ENCODE results near the gene SLITRK2.

Gene SLITRK2

GRCh38 chrX:145823132-145823531 is 5.5 kb downstream of the SLITRK2 start:
- H3K9ac ChIP-seq (ENCODE audit: low read length) = no peak overlapping the region
- no peaks in the 10 kb centered on the region for H3K4me1 ChIP-seq (ENCODE audit: control insufficient read depth, low read depth, low read length)
- no peak overlapping the region for H3K4me3 ChIP-seq (ENCODE audit: low read length)
- no peak overlapping the region for H3K56ac ChIP-seq (ENCODE audit: low read length)
- H3K79me2 ChIP-seq (ENCODE audit: control insufficient read depth, insufficient read depth, low read length) = no peaks in the 10 kb centered on the region
- no peak overlapping the region for H2BK15ac ChIP-seq (replicated peaks; ENCODE audit: low read depth)
- no peak overlapping the region for H4K8ac ChIP-seq (ENCODE audit: low read depth, low read length)
- no peak overlapping the region for H3K27ac ChIP-seq (ENCODE audit: low read depth, low read length)
- H2AK5ac ChIP-seq (ENCODE audit: low read length) = no peak overlapping the region
- no peak overlapping the region for H3K4ac ChIP-seq (ENCODE audit: low read depth, low read length)
- H3K36me3 ChIP-seq (ENCODE audit: control insufficient read depth, insufficient read depth, low read length) = no peaks in the 10 kb centered on the region
- H3K27me3 ChIP-seq (ENCODE audit: insufficient read depth, low read length, poor library complexity) = no peaks in the 10 kb centered on the region
- H3K4me2 ChIP-seq (ENCODE audit: low read length) = no peak overlapping the region
- no peak overlapping the region for H3K18ac ChIP-seq (ENCODE audit: low read length)
- no CpG with 5 or more reads among the region's 7 CpGs for WGBS (ENCODE audit: extremely low coverage, insufficient coverage, low lambda C conversion rate)
- no peak overlapping the region for H2BK5ac ChIP-seq (ENCODE audit: low read length)
- no peaks in the 10 kb centered on the region for H3K79me1 ChIP-seq (ENCODE audit: low read length)
- H3K23ac ChIP-seq (ENCODE audit: low read length) = no peak overlapping the region
- H2BK120ac ChIP-seq (ENCODE audit: low read depth, low read length) = no peak overlapping the region
- no peak for DNase-seq
- no peak overlapping the region for H4K5ac ChIP-seq (ENCODE audit: low read length)

GRCh38 chrX:145825896-145826295 is 8.3 kb downstream of the SLITRK2 start:
- no peak overlapping the region for H3K56ac ChIP-seq (ENCODE audit: low read length)
- no peak overlapping the region for H3K4me2 ChIP-seq (ENCODE audit: low read length)
- H3K4me1 ChIP-seq (ENCODE audit: control insufficient read depth, low read depth, low read length) = no peaks in the 10 kb centered on the region
- no peaks in the 10 kb centered on the region for H3K36me3 ChIP-seq (ENCODE audit: control insufficient read depth, insufficient read depth, low read length)
- no peaks in the 10 kb centered on the region for H3K27me3 ChIP-seq (ENCODE audit: insufficient read depth, low read length, poor library complexity)
- H3K23ac ChIP-seq (ENCODE audit: low read length) = no peak overlapping the region
- H3K4me3 ChIP-seq (ENCODE audit: low read length) = no peak overlapping the region
- no peak overlapping the region for H3K4ac ChIP-seq (ENCODE audit: low read depth, low read length)
- DNase-seq = no peak
- no peak overlapping the region for H4K8ac ChIP-seq (ENCODE audit: low read depth, low read length)
- no peak overlapping the region for H2AK5ac ChIP-seq (ENCODE audit: low read length)
- no peak overlapping the region for H3K27ac ChIP-seq (ENCODE audit: low read depth, low read length)
- no CpG with 5 or more reads among the region's 4 CpGs for WGBS (ENCODE audit: extremely low coverage, insufficient coverage, low lambda C conversion rate)
- no peak overlapping the region for H3K18ac ChIP-seq (ENCODE audit: low read length)
- H3K79me1 ChIP-seq (ENCODE audit: low read length) = no peaks in the 10 kb centered on the region
- no peak overlapping the region for H2BK5ac ChIP-seq (ENCODE audit: low read length)
- H3K79me2 ChIP-seq (ENCODE audit: control insufficient read depth, insufficient read depth, low read length) = no peaks in the 10 kb centered on the region
- H2BK120ac ChIP-seq (ENCODE audit: low read depth, low read length) = no peak overlapping the region
- H2BK15ac ChIP-seq (replicated peaks; ENCODE audit: low read depth) = no peak overlapping the region
- H4K5ac ChIP-seq (ENCODE audit: low read length) = no peak overlapping the region
- no peak overlapping the region for H3K9ac ChIP-seq (ENCODE audit: low read length)

- no peak for DNase-seq
- Histone ChIP-seq H3K18ac (ENCODE audit: low read length) (no peak overlapping the region), H3K4me1 (ENCODE audit: control insufficient read depth, low read depth, low read length) (no peaks in the 10 kb centered on the region), H3K27ac (ENCODE audit: low read depth, low read length) (no peak overlapping the region), H3K23ac (ENCODE audit: low read length) (no peak overlapping the region), H3K36me3 (ENCODE audit: control insufficient read depth, insufficient read depth, low read length) (no peaks in the 10 kb centered on the region), H3K4me2 (ENCODE audit: low read length) (no peak overlapping the region), H3K79me2 (ENCODE audit: control insufficient read depth, insufficient read depth, low read length) (no peaks in the 10 kb centered on the region), H3K9ac (ENCODE audit: low read length) (no peak overlapping the region), H4K8ac (ENCODE audit: low read depth, low read length) (no peak overlapping the region), H2BK15ac (replicated peaks; ENCODE audit: low read depth) (no peak overlapping the region), H4K5ac (ENCODE audit: low read length) (no peak overlapping the region), H3K79me1 (ENCODE audit: low read length) (no peaks in the 10 kb centered on the region), H2BK120ac (ENCODE audit: low read depth, low read length) (no peak overlapping the region), H3K4me3 (ENCODE audit: low read length) (no peak overlapping the region), H3K27me3 (ENCODE audit: insufficient read depth, low read length, poor library complexity) (no peaks in the 10 kb centered on the region), H2AK5ac (ENCODE audit: low read length) (no peak overlapping the region), H2BK5ac (ENCODE audit: low read length) (no peak overlapping the region), H3K4ac (ENCODE audit: low read depth, low read length) (no peak overlapping the region), H3K56ac (ENCODE audit: low read length) (no peak overlapping the region)
- WGBS (ENCODE audit: extremely low coverage, insufficient coverage, low lambda C conversion rate) = no CpG with 5 or more reads among the region's 4 CpGs
Observed at GRCh38 chrX:145826466-145826865, 8.8 kb downstream of the SLITRK2 start.

GRCh38 chrX:145832796-145833195 is 15.2 kb downstream of the SLITRK2 start:
- no peak overlapping the region for H4K8ac ChIP-seq (ENCODE audit: low read depth, low read length)
- H3K4me2 ChIP-seq (ENCODE audit: low read length) = no peak overlapping the region
- H2AK5ac ChIP-seq (ENCODE audit: low read length) = no peak overlapping the region
- H3K23ac ChIP-seq (ENCODE audit: low read length) = no peak overlapping the region
- no peak overlapping the region for H2BK120ac ChIP-seq (ENCODE audit: low read depth, low read length)
- no peaks in the 10 kb centered on the region for H3K4me1 ChIP-seq (ENCODE audit: control insufficient read depth, low read depth, low read length)
- H3K79me2 ChIP-seq (ENCODE audit: control insufficient read depth, insufficient read depth, low read length) = no peaks in the 10 kb centered on the region
- no peak overlapping the region for H3K18ac ChIP-seq (ENCODE audit: low read length)
- DNase-seq = no peak
- H3K56ac ChIP-seq (ENCODE audit: low read length) = no peak overlapping the region
- no peaks in the 10 kb centered on the region for H3K27me3 ChIP-seq (ENCODE audit: insufficient read depth, low read length, poor library complexity)
- no peak overlapping the region for H3K4ac ChIP-seq (ENCODE audit: low read depth, low read length)
- no peaks in the 10 kb centered on the region for H3K79me1 ChIP-seq (ENCODE audit: low read length)
- no peak overlapping the region for H3K4me3 ChIP-seq (ENCODE audit: low read length)
- WGBS (ENCODE audit: extremely low coverage, insufficient coverage, low lambda C conversion rate) = no CpG with 5 or more reads among the region's 5 CpGs
- no peak overlapping the region for H3K27ac ChIP-seq (ENCODE audit: low read depth, low read length)
- H2BK5ac ChIP-seq (ENCODE audit: low read length) = no peak overlapping the region
- no peak overlapping the region for H4K5ac ChIP-seq (ENCODE audit: low read length)
- no peak overlapping the region for H3K9ac ChIP-seq (ENCODE audit: low read length)
- H2BK15ac ChIP-seq (replicated peaks; ENCODE audit: low read depth) = no peak overlapping the region
- no peaks in the 10 kb centered on the region for H3K36me3 ChIP-seq (ENCODE audit: control insufficient read depth, insufficient read depth, low read length)

- no peak overlapping the region for H3K23ac ChIP-seq (ENCODE audit: low read length)
- H3K79me2 ChIP-seq (ENCODE audit: control insufficient read depth, insufficient read depth, low read length) = no peaks in the 10 kb centered on the region
- no peak overlapping the region for H3K56ac ChIP-seq (ENCODE audit: low read length)
- WGBS (ENCODE audit: extremely low coverage, insufficient coverage, low lambda C conversion rate) = no CpG with 5 or more reads among the region's 9 CpGs
- H3K18ac ChIP-seq (ENCODE audit: low read length) = no peak overlapping the region
- no peak overlapping the region for H3K4me3 ChIP-seq (ENCODE audit: low read length)
- H2BK5ac ChIP-seq (ENCODE audit: low read length) = no peak overlapping the region
- H3K27ac ChIP-seq (ENCODE audit: low read depth, low read length) = no peak overlapping the region
- H3K36me3 ChIP-seq (ENCODE audit: control insufficient read depth, insufficient read depth, low read length) = no peaks in the 10 kb centered on the region
- no peak overlapping the region for H3K4ac ChIP-seq (ENCODE audit: low read depth, low read length)
- H3K27me3 ChIP-seq (ENCODE audit: insufficient read depth, low read length, poor library complexity) = no peaks in the 10 kb centered on the region
- no peak overlapping the region for H2BK15ac ChIP-seq (replicated peaks; ENCODE audit: low read depth)
- DNase-seq = no peak
- no peak overlapping the region for H4K8ac ChIP-seq (ENCODE audit: low read depth, low read length)
- H3K9ac ChIP-seq (ENCODE audit: low read length) = no peak overlapping the region
- H4K5ac ChIP-seq (ENCODE audit: low read length) = no peak overlapping the region
- no peaks in the 10 kb centered on the region for H3K79me1 ChIP-seq (ENCODE audit: low read length)
- no peak overlapping the region for H3K4me2 ChIP-seq (ENCODE audit: low read length)
- H2BK120ac ChIP-seq (ENCODE audit: low read depth, low read length) = no peak overlapping the region
- no peaks in the 10 kb centered on the region for H3K4me1 ChIP-seq (ENCODE audit: control insufficient read depth, low read depth, low read length)
- H2AK5ac ChIP-seq (ENCODE audit: low read length) = no peak overlapping the region
Observed at GRCh38 chrX:145840531-145840930, 22.9 kb downstream of the SLITRK2 start.

GRCh38 chrX:145843146-145843904 is 25.7 kb downstream of the SLITRK2 start:
- H3K18ac ChIP-seq (ENCODE audit: low read length) = no peak overlapping the region
- H2BK120ac ChIP-seq (ENCODE audit: low read depth, low read length) = no peak overlapping the region
- DNase-seq = peak; percentile 55
- H3K36me3 ChIP-seq (ENCODE audit: control insufficient read depth, insufficient read depth, low read length) = no peaks in the 10 kb centered on the region
- H2AK5ac ChIP-seq (ENCODE audit: low read length) = no peak overlapping the region
- no peak overlapping the region for H3K23ac ChIP-seq (ENCODE audit: low read length)
- peak overlapping the region; percentile 25 for H3K56ac ChIP-seq (ENCODE audit: low read length)
- no peaks in the 10 kb centered on the region for H3K4me1 ChIP-seq (ENCODE audit: control insufficient read depth, low read depth, low read length)
- H2BK15ac ChIP-seq (replicated peaks; ENCODE audit: low read depth) = no peak overlapping the region
- no peaks in the 10 kb centered on the region for H3K27me3 ChIP-seq (ENCODE audit: insufficient read depth, low read length, poor library complexity)
- no peak overlapping the region for H3K9ac ChIP-seq (ENCODE audit: low read length)
- H3K4me2 ChIP-seq (ENCODE audit: low read length) = no peak overlapping the region
- no peak overlapping the region for H3K4ac ChIP-seq (ENCODE audit: low read depth, low read length)
- no CpG with 5 or more reads among the region's 7 CpGs for WGBS (ENCODE audit: extremely low coverage, insufficient coverage, low lambda C conversion rate)
- no peaks in the 10 kb centered on the region for H3K79me1 ChIP-seq (ENCODE audit: low read length)
- H2BK5ac ChIP-seq (ENCODE audit: low read length) = no peak overlapping the region
- H3K27ac ChIP-seq (ENCODE audit: low read depth, low read length) = no peak overlapping the region
- no peak overlapping the region for H4K8ac ChIP-seq (ENCODE audit: low read depth, low read length)
- H3K79me2 ChIP-seq (ENCODE audit: control insufficient read depth, insufficient read depth, low read length) = no peaks in the 10 kb centered on the region
- H3K4me3 ChIP-seq (ENCODE audit: low read length) = no peak overlapping the region
- no peak overlapping the region for H4K5ac ChIP-seq (ENCODE audit: low read length)
